ENCODE data around the gene SSTR5. TPM values are rescaled to one million over a fixed set of nuclear protein-coding genes. Genes with fewer than 3 reads are reported as not detected.

SSTR5 gene
- total RNA-seq, 4 donors from 2014 or later: 1.5 TPM; not detected in 3

GRCh38 chr16:1040346-1040745 lies 32.2 kb upstream of the SSTR5 start:
- no peak overlapping the region for H3K4me3 ChIP-seq
- TF ChIP-seq CTCF (IDR thresholded peaks at IDR 0.05) (no peak), POLR2A (IDR thresholded peaks at IDR 0.05) (no peak), EP300 (IDR thresholded peaks at IDR 0.05) (no peak), POLR2AphosphoS5 (IDR thresholded peaks at IDR 0.05) (no peak)
- H3K27ac ChIP-seq: no peak overlapping the region
- H3K9me3 ChIP-seq: no peaks in the 10 kb centered on the region
- H3K27me3 ChIP-seq: peaks cover 84% of the 10 kb centered on the region
- peaks cover 21% of the 10 kb centered on the region for H3K4me1 ChIP-seq
- H3K36me3 ChIP-seq: no peaks in the 10 kb centered on the region
- 83% methylated on average over 16 of the region's 29 CpGs for WGBS
- no peak for DNase-seq (ENCODE audit: low spot score in 2 of 2)

GRCh38 chr16:1042049-1042744 lies 30.4 kb upstream of the SSTR5 start:
- peaks cover 22% of the 10 kb centered on the region for H3K4me1 ChIP-seq
- WGBS: 85% methylated on average over 15 of the region's 15 CpGs
- H3K36me3 ChIP-seq: no peaks in the 10 kb centered on the region
- no peaks in the 10 kb centered on the region for H3K9me3 ChIP-seq
- DNase-seq (ENCODE audit: low spot score in 2 of 2): no peak
- no peak overlapping the region for H3K4me3 ChIP-seq
- no peak overlapping the region for H3K27ac ChIP-seq
- peaks cover 84% of the 10 kb centered on the region for H3K27me3 ChIP-seq
- no peak for TF ChIP-seq EP300 (IDR thresholded peaks at IDR 0.05)
- TF ChIP-seq POLR2A (IDR thresholded peaks at IDR 0.05): no peak
- TF ChIP-seq POLR2AphosphoS5 (IDR thresholded peaks at IDR 0.05): no peak
- no peak for TF ChIP-seq CTCF (IDR thresholded peaks at IDR 0.05)

- TF ChIP-seq CTCF (IDR thresholded peaks at IDR 0.05) (no peak), POLR2AphosphoS5 (IDR thresholded peaks at IDR 0.05) (no peak), EP300 (IDR thresholded peaks at IDR 0.05) (no peak), POLR2A (IDR thresholded peaks at IDR 0.05) (no peak)
These were observed 29.7 kb upstream of the SSTR5 start for GRCh38 chr16:1042866-1043265.

GRCh38 chr16:1043881-1044451 lies 28.6 kb upstream of the SSTR5 start:
- WGBS: 12% methylated on average over 14 of the region's 40 CpGs

More at GRCh38 chr16:1042866-1043265, 29.7 kb upstream of the SSTR5 start:
- 64% methylated on average over 3 of the region's 19 CpGs for WGBS
- Histone ChIP-seq H3K4me1 (peaks cover 18% of the 10 kb centered on the region), H3K27me3 (peaks cover 84% of the 10 kb centered on the region), H3K36me3 (no peaks in the 10 kb centered on the region), H3K27ac (no peak overlapping the region), H3K4me3 (no peak overlapping the region), H3K9me3 (no peaks in the 10 kb centered on the region)
- DNase-seq (ENCODE audit: low spot score in 2 of 2): no peak

More at GRCh38 chr16:1043881-1044451, 28.6 kb upstream of the SSTR5 start:
- TF ChIP-seq POLR2AphosphoS5 (IDR thresholded peaks at IDR 0.05) (no peak), POLR2A (IDR thresholded peaks at IDR 0.05) (no peak), EP300 (IDR thresholded peaks at IDR 0.05) (no peak), CTCF (IDR thresholded peaks at IDR 0.05) (no peak)
- no peaks in the 10 kb centered on the region for H3K9me3 ChIP-seq
- H3K27me3 ChIP-seq: peaks cover 84% of the 10 kb centered on the region
- H3K4me3 ChIP-seq: no peak overlapping the region
- no peak overlapping the region for H3K27ac ChIP-seq
- no peak for DNase-seq (ENCODE audit: low spot score in 2 of 2)
- H3K36me3 ChIP-seq: no peaks in the 10 kb centered on the region
- peaks cover 23% of the 10 kb centered on the region for H3K4me1 ChIP-seq
